DOHH2 (cell line): Measurements from ENCODE around the gene DLK1.

Experiments used
- EZH2phosphoT487 ChIP-seq: fragments of 200-600 bp; sonication (generic); IDR thresholded peaks from 2 replicates; pipeline ENCODE4 v1.6.1; 2017; ENCODE audit warnings: borderline replicate concordance, mild to moderate bottlenecking, antibody characterized with exemption, low read length, moderate library complexity, mixed read lengths
- TF ChIP-seq, protein P1 (sequence below): fragments of 200-600 bp; sonication (generic); IDR thresholded peaks from one replicate; pipeline ENCODE4 v1.5.1; 2014; ENCODE audit warnings: antibody characterized with exemption, mild to moderate bottlenecking, low read depth, low read length; ENCODE audit not compliant: poor library complexity, severe bottlenecking

DNA sequence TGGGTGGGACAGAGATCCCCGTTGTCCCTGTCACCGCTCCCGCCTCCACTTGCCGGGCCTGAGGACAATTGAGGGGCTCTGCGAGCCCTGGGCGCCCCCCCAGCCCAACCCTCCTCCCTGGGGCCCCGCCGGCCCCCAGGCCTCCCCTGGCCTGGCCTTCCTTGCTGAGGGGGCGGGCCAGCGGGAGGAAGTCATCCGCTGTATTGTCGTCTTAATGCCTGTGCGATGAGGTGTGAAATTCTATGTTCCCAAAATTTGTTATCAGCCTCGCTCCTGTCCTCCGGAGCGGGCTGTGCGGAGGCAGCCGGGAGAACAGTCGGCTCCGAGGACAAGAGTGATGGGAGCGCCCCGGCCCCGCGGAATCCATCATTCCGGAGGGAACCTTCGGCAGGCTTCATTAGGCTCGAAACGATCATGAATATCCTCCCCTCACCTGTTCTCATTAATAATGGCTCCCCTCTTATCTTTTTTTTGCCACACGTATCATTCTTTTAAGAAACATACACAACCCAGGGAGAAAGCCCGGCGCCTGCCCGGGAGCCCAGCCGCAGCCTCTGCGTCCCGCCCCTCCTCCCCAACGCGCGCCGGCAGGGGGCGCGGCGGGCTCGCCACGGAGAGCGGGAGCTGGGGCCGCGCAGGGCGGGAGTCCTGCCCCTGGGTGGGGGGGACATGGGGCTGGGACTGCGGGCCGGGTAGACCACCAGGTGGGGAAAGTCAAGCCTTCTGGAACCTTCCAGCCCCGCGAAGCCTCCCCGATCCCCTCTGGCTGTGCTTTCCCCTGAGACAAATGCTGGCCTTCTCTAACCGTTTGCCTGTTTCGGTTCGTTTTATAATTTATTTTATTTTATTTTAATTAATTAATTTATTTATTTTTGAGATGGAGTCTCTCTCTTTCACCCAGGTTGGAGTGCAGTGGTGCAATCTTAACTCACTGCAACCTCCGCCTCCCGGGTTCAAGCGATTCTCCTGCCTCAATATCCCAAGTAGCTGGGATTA is 17.1 kb upstream of the DLK1 start:
- TF ChIP-seq, protein P1, sequence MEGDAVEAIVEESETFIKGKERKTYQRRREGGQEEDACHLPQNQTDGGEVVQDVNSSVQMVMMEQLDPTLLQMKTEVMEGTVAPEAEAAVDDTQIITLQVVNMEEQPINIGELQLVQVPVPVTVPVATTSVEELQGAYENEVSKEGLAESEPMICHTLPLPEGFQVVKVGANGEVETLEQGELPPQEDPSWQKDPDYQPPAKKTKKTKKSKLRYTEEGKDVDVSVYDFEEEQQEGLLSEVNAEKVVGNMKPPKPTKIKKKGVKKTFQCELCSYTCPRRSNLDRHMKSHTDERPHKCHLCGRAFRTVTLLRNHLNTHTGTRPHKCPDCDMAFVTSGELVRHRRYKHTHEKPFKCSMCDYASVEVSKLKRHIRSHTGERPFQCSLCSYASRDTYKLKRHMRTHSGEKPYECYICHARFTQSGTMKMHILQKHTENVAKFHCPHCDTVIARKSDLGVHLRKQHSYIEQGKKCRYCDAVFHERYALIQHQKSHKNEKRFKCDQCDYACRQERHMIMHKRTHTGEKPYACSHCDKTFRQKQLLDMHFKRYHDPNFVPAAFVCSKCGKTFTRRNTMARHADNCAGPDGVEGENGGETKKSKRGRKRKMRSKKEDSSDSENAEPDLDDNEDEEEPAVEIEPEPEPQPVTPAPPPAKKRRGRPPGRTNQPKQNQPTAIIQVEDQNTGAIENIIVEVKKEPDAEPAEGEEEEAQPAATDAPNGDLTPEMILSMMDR, result no peak
- TF ChIP-seq EZH2phosphoT487, result no peak
